DMS153 treated with DMSO at 0.1 percent for 48 hours (cell line): ENCODE results near the gene PPP2R3B.

Experiments used
- DNase-seq: peaks from one replicate; lab custom pipeline; 2025; ENCODE audit not compliant: unreplicated experiment; lab: John Stamatoyannopoulos, UW

PPP2R3B gene

GRCh38 chrX:371907-372306 lies 14.8 kb downstream of the PPP2R3B start:
- DNase-seq, result no peak

- DNase-seq, result no peak
These were observed 15.6 kb downstream of the PPP2R3B start for GRCh38 chrX:370963-371745.

- DNase-seq, result no peak
These were observed 16.3 kb downstream of the PPP2R3B start for GRCh38 chrX:370244-370962.

GRCh38 chrX:369563-370101 lies 17.1 kb downstream of the PPP2R3B start:
- DNase-seq, result no peak

GRCh38 chrX:368811-369562 lies 17.7 kb downstream of the PPP2R3B start:
- DNase-seq, result no peak

- no peak for DNase-seq
These were observed 18.8 kb downstream of the PPP2R3B start for GRCh38 chrX:367866-368265.

- no peak for DNase-seq
These were observed 19.4 kb downstream of the PPP2R3B start for GRCh38 chrX:367349-367748.

- no peak for DNase-seq
These were observed 22.9 kb downstream of the PPP2R3B start for GRCh38 chrX:363621-364375.

GRCh38 chrX:362937-363620 lies 23.6 kb downstream of the PPP2R3B start:
- DNase-seq, result no peak

GRCh38 chrX:362351-362750 lies 24.4 kb downstream of the PPP2R3B start:
- no peak for DNase-seq

GRCh38 chrX:361231-362145 lies 25.2 kb downstream of the PPP2R3B start:
- DNase-seq, result no peak

GRCh38 chrX:360496-361150 lies 26.1 kb downstream of the PPP2R3B start:
- no peak for DNase-seq

- no peak for DNase-seq
These were observed 28.0 kb downstream of the PPP2R3B start for GRCh38 chrX:358651-359143.

- no peak for DNase-seq
These were observed 28.8 kb downstream of the PPP2R3B start for GRCh38 chrX:357693-358471.

- no peak for DNase-seq
These were observed 29.5 kb downstream of the PPP2R3B start for GRCh38 chrX:357035-357692.

- DNase-seq, result no peak
These were observed 30.2 kb downstream of the PPP2R3B start for GRCh38 chrX:356385-357034.
